HEK293 (cell line): ENCODE data around the gene DBN1.

ENCODE experiments used
- CTCF ChIA-PET: fragments of 350-600 bp; formaldehyde crosslinking; extraction: SDS; loops from one replicate; lab custom pipeline; 2021; ENCODE audit warnings: antibody characterized with exemption; lab: Yijun Ruan, JAX
- POLR2A ChIA-PET: fragments of 300-600 bp; formaldehyde crosslinking; extraction: SDS; loops from one replicate; lab custom pipeline; 2020; ENCODE audit warnings: antibody characterized with exemption, inconsistent platforms; lab: Yijun Ruan, JAX
- H3K27ac ChIP-seq: fragments of 200-500 bp; sonication (Bioruptor generic); 2 replicates; pipeline ENCODE4 v1.5.1; 2014; ENCODE audit warnings: low read depth, low read length, control low read depth, inconsistent platforms; ENCODE audit errors: extremely low read depth
- H3K36me3 ChIP-seq, 2 experiments: fragments of 200-500 bp in 1 of 2; sonication (Bioruptor generic) in 1 of 2; 1 replicate in 1 of 2; 2 replicates in 1 of 2; pipeline ENCODE4 v1.5.1; 2014 to 2017; ENCODE audit warnings: inconsistent platforms in 2 of 2, low read length in 2 of 2; ENCODE audit not compliant: control insufficient read depth in 2 of 2, insufficient read depth in 1 of 2
- H3K4me1 ChIP-seq: fragments of 200-500 bp; sonication (Bioruptor generic); 2 replicates; pipeline ENCODE4 v1.5.1; 2014; ENCODE audit warnings: mild to moderate bottlenecking, low read length, inconsistent platforms; ENCODE audit not compliant: control insufficient read depth, insufficient read depth
- H3K4me3 ChIP-seq: 2 replicates; pipeline ENCODE4 v1.5.1; 2011; ENCODE audit warnings: low read depth, mild to moderate bottlenecking, control low read depth, low read length, moderate library complexity
- H3K9me3 ChIP-seq: fragments of 200-500 bp; sonication (Bioruptor generic); 2 replicates; pipeline ENCODE4 v1.5.1; 2014; ENCODE audit warnings: low read depth, low read length, inconsistent platforms; ENCODE audit not compliant: control insufficient read depth, insufficient read depth
- BCL11B ChIP-seq: fragments of 450-650 bp; formaldehyde crosslinking; IDR thresholded peaks from 2 replicates; pipeline ENCODE4 v1.5.1; 2016; ENCODE audit warnings: low read depth, missing biosample characterization, missing genetic modification characterization
- EGR2 ChIP-seq: fragments of 450-650 bp; formaldehyde crosslinking; IDR thresholded peaks from 2 replicates; pipeline ENCODE4 v1.5.1; 2016; ENCODE audit warnings: low read depth, missing biosample characterization, missing genetic modification characterization
- HOXA7 ChIP-seq: sonication (generic); formaldehyde crosslinking; IDR thresholded peaks from 2 replicates; pipeline ENCODE4 v1.8.1; 2022; ENCODE audit warnings: missing genetic modification reagents, borderline replicate concordance
- HOXC10 ChIP-seq: sonication (generic); formaldehyde crosslinking; IDR thresholded peaks from 2 replicates; pipeline ENCODE4 v1.8.1; 2023; ENCODE audit warnings: mild to moderate bottlenecking, missing genetic modification reagents
- MEIS1 ChIP-seq: sonication (generic); formaldehyde crosslinking; IDR thresholded peaks from 2 replicates; pipeline ENCODE4 v1.8.1; 2022; ENCODE audit warnings: missing genetic modification reagents, mild to moderate bottlenecking, borderline replicate concordance
- RBAK ChIP-seq: fragments of 450-650 bp; formaldehyde crosslinking; IDR thresholded peaks from 2 replicates; pipeline ENCODE4 v1.5.1; 2016; ENCODE audit warnings: missing biosample characterization, missing genetic modification characterization
- SP3 ChIP-seq: fragments of 450-650 bp; formaldehyde crosslinking; IDR thresholded peaks from 2 replicates; pipeline ENCODE4 v1.5.1; 2016; ENCODE audit warnings: missing biosample characterization, missing genetic modification characterization
- YY1 ChIP-seq: fragments of 450-650 bp; formaldehyde crosslinking; IDR thresholded peaks from 2 replicates; pipeline ENCODE4 v1.5.1; 2018; ENCODE audit warnings: missing biosample characterization, missing genetic modification characterization
- ZBTB20 ChIP-seq: fragments of 450-650 bp; formaldehyde crosslinking; IDR thresholded peaks from 2 replicates; pipeline ENCODE4 v1.5.1; 2016; ENCODE audit warnings: missing biosample characterization, missing genetic modification characterization
- ZBTB7A ChIP-seq: fragments of 450-650 bp; formaldehyde crosslinking; IDR thresholded peaks from 2 replicates; pipeline ENCODE4 v1.5.1; 2016; ENCODE audit warnings: low read depth, missing biosample characterization, missing genetic modification characterization
- ZFP37 ChIP-seq: fragments of 450-650 bp; formaldehyde crosslinking; IDR thresholded peaks from 2 replicates; pipeline ENCODE4 v1.5.1; 2016; ENCODE audit warnings: missing biosample characterization, missing genetic modification characterization
- ZNF121 ChIP-seq: fragments of 450-650 bp; formaldehyde crosslinking; IDR thresholded peaks from 2 replicates; pipeline ENCODE4 v1.5.1; 2016; ENCODE audit warnings: missing biosample characterization, missing genetic modification characterization
- ZNF184 ChIP-seq: fragments of 450-650 bp; IDR thresholded peaks from 2 replicates; pipeline ENCODE4 v1.5.1; 2018; ENCODE audit warnings: missing biosample characterization, mild to moderate bottlenecking, missing genetic modification characterization
- ZNF266 ChIP-seq: fragments of 450-650 bp; formaldehyde crosslinking; IDR thresholded peaks from 2 replicates; pipeline ENCODE4 v1.5.1; 2016; ENCODE audit warnings: missing biosample characterization, missing genetic modification characterization, low read depth
- ZNF433 ChIP-seq: fragments of 450-650 bp; formaldehyde crosslinking; IDR thresholded peaks from 2 replicates; pipeline ENCODE4 v1.5.1; 2016; ENCODE audit warnings: missing biosample characterization, missing genetic modification characterization, low read depth
- ZNF529 ChIP-seq: fragments of 450-650 bp; formaldehyde crosslinking; IDR thresholded peaks from 2 replicates; pipeline ENCODE4 v1.5.1; 2017; ENCODE audit warnings: missing genetic modification characterization, missing biosample characterization; ENCODE audit not compliant: insufficient replicate concordance
- ZNF549 ChIP-seq: fragments of 450-650 bp; IDR thresholded peaks from 2 replicates; pipeline ENCODE4 v1.5.1; 2018; ENCODE audit warnings: missing biosample characterization, missing genetic modification characterization, mild to moderate bottlenecking, inconsistent platforms, moderate library complexity
- ZNF561 ChIP-seq: fragments of 450-650 bp; IDR thresholded peaks from 2 replicates; pipeline ENCODE4 v1.5.1; 2018; ENCODE audit warnings: missing biosample characterization, missing genetic modification characterization, borderline replicate concordance
- ZNF658 ChIP-seq: fragments of 450-650 bp; formaldehyde crosslinking; IDR thresholded peaks from 2 replicates; pipeline ENCODE4; 2016; ENCODE audit warnings: missing biosample characterization, missing genetic modification characterization
- ZNF768 ChIP-seq: fragments of 450-650 bp; formaldehyde crosslinking; IDR thresholded peaks from 2 replicates; pipeline ENCODE4 v1.5.1; 2018; ENCODE audit warnings: missing biosample characterization, mild to moderate bottlenecking, missing genetic modification characterization
- ZNF791 ChIP-seq: fragments of 450-650 bp; formaldehyde crosslinking; IDR thresholded peaks from 2 replicates; pipeline ENCODE4 v1.5.1; 2016; ENCODE audit warnings: missing biosample characterization, missing genetic modification characterization
- ZSCAN23 ChIP-seq: fragments of 450-650 bp; formaldehyde crosslinking; IDR thresholded peaks from 2 replicates; pipeline ENCODE4 v1.5.1; 2016; ENCODE audit warnings: missing biosample characterization, missing genetic modification characterization
- TF ChIP-seq, protein P1 (sequence below): fragments of 450-650 bp; formaldehyde crosslinking; IDR thresholded peaks from 2 replicates; pipeline ENCODE4 v1.5.1; 2016; ENCODE audit warnings: missing biosample characterization, missing genetic modification characterization
- TF ChIP-seq, protein P2 (sequence below): fragments of 450-650 bp; formaldehyde crosslinking; IDR thresholded peaks from 2 replicates; pipeline ENCODE4 v1.5.1; 2016; ENCODE audit warnings: missing biosample characterization, missing genetic modification characterization
- TF ChIP-seq, protein P3 (sequence below): fragments of 450-650 bp; formaldehyde crosslinking; IDR thresholded peaks from 2 replicates; pipeline ENCODE4; 2016; ENCODE audit warnings: missing biosample characterization, missing genetic modification characterization
- TF ChIP-seq, protein P4 (sequence below): fragments of 450-650 bp; formaldehyde crosslinking; IDR thresholded peaks from 2 replicates; pipeline ENCODE4 v1.5.1; 2017; ENCODE audit warnings: missing biosample characterization, missing genetic modification characterization

The DBN1 gene

DNA sequence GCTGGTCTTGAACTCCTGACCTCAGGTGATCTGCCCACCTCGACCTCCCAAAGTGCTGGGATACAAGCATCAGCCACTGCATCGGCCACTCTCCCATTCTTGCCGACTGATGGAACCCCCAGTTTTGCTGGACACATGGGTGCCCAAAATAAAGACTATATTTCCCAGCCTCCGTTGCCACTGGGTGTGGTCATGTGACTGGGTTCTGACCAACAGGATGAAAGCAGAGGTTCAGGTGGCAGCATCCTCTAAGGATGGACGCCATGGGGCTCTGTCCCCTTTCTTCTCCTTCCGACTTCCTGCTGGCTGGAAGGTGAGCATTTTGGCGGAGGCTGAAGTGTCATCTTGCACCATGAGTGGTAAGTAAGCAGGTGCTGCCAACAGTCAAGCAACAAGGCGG, 13.7 kb upstream of the DBN1 start:
- H3K9me3 ChIP-seq: no peaks in the 10 kb centered on the region
- TF ChIP-seq HOXA7: no peak
- TF ChIP-seq ZNF549: no peak
- TF ChIP-seq EGR2 (tag by site-specific recombination): no peak
- TF ChIP-seq, protein P1, sequence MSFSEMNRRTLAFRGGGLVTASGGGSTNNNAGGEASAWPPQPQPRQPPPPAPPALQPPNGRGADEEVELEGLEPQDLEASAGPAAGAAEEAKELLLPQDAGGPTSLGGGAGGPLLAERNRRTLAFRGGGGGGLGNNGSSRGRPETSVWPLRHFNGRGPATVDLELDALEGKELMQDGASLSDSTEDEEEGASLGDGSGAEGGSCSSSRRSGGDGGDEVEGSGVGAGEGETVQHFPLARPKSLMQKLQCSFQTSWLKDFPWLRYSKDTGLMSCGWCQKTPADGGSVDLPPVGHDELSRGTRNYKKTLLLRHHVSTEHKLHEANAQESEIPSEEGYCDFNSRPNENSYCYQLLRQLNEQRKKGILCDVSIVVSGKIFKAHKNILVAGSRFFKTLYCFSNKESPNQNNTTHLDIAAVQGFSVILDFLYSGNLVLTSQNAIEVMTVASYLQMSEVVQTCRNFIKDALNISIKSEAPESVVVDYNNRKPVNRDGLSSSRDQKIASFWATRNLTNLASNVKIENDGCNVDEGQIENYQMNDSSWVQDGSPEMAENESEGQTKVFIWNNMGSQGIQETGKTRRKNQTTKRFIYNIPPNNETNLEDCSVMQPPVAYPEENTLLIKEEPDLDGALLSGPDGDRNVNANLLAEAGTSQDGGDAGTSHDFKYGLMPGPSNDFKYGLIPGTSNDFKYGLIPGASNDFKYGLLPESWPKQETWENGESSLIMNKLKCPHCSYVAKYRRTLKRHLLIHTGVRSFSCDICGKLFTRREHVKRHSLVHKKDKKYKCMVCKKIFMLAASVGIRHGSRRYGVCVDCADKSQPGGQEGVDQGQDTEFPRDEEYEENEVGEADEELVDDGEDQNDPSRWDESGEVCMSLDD (tag by site-specific recombination): no peak
- TF ChIP-seq YY1: no peak
- TF ChIP-seq, protein P2, sequence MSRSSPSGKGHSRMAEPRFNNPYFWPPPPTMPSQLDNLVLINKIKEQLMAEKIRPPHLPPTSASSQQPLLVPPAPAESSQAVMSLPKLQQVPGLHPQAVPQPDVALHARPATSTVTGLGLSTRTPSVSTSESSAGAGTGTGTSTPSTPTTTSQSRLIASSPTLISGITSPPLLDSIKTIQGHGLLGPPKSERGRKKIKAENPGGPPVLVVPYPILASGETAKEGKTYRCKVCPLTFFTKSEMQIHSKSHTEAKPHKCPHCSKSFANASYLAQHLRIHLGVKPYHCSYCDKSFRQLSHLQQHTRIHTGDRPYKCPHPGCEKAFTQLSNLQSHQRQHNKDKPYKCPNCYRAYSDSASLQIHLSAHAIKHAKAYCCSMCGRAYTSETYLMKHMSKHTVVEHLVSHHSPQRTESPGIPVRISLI (tag by site-specific recombination): no peak
- TF ChIP-seq, protein P3, sequence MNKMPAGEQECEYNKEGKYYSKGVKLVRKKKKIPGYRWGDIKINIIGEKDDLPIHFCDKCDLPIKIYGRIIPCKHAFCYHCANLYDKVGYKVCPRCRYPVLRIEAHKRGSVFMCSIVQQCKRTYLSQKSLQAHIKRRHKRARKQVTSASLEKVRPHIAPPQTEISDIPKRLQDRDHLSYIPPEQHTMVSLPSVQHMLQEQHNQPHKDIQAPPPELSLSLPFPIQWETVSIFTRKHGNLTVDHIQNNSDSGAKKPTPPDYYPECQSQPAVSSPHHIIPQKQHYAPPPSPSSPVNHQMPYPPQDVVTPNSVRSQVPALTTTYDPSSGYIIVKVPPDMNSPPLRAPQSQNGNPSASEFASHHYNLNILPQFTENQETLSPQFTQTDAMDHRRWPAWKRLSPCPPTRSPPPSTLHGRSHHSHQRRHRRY (tag by site-specific recombination): no peak
- TF ChIP-seq ZNF768 (tag by site-specific recombination): no peak
- TF ChIP-seq ZNF184: no peak
- no peak for TF ChIP-seq ZNF433
- no peak for TF ChIP-seq ZNF529 (tag by site-specific recombination)
- no peaks in the 10 kb centered on the region for H3K4me1 ChIP-seq
- POLR2A ChIA-PET: interaction anchor here (1.1 to 1.3 kb wide), 2 partner anchors 10 to 15 kb away, joined by 4 to 5 read pairs; partner anchors contain the start of gene PDLIM7
- peaks cover 16 to 74% of the 10 kb centered on the region in 2 experiments; a peak in 2 of 3 replicates for H3K36me3 ChIP-seq
- CTCF ChIA-PET: interaction anchor here (1.3 kb wide), 2 partner anchors 8 to 11 kb away, joined by 3 to 5 read pairs; no protein-coding TSS in a partner anchor
- H3K27ac ChIP-seq: no peak overlapping the region
- H3K4me3 ChIP-seq: no peak overlapping the region

DNA sequence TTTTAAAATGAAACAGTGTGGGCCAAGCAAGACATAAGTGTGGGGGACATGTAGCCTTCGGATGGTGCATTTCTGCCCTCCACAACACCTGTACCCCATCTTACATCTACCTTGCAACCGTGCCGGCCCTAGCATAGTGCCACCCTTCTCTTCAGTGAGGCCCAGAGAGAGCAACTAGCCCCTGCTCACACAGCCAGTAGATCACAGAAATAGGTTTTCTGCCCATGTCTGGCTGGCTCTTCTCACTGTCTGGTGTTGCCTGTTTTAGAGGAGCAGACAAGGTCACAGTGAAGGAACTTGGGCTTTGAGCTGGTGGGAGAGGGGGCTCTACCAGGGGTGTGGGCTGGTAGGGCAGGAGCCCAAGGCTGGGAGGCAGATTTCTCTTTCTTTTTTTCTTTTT, 12.8 kb upstream of the DBN1 start:
- H3K9me3 ChIP-seq: no peaks in the 10 kb centered on the region
- no peaks in the 10 kb centered on the region for H3K4me1 ChIP-seq
- ChIA-PET CTCF (interaction anchor here (1.1 to 1.3 kb wide), 4 partner anchors 7 to 15 kb away, joined by 3 to 5 read pairs (median 4); no protein-coding TSS in a partner anchor), POLR2A (interaction anchor here (1.1 to 2.3 kb wide), 5 partner anchors 9 to 14 kb away, joined by 4 to 10 read pairs (median 5); partner anchors contain the start of gene PDLIM7)
- no peak for TF ChIP-seq HOXC10 (CRISPR knock-in tag)
- TF ChIP-seq MEIS1 (CRISPR knock-in tag): no peak
- TF ChIP-seq, protein P4, sequence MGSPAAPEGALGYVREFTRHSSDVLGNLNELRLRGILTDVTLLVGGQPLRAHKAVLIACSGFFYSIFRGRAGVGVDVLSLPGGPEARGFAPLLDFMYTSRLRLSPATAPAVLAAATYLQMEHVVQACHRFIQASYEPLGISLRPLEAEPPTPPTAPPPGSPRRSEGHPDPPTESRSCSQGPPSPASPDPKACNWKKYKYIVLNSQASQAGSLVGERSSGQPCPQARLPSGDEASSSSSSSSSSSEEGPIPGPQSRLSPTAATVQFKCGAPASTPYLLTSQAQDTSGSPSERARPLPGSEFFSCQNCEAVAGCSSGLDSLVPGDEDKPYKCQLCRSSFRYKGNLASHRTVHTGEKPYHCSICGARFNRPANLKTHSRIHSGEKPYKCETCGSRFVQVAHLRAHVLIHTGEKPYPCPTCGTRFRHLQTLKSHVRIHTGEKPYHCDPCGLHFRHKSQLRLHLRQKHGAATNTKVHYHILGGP (tag by site-specific recombination): no peak
- no peak for TF ChIP-seq ZNF791 (tag by site-specific recombination)
- TF ChIP-seq ZBTB7A (tag by site-specific recombination): no peak
- no peak for TF ChIP-seq ZBTB20
- TF ChIP-seq ZNF121 (tag by site-specific recombination): no peak
- TF ChIP-seq RBAK (tag by site-specific recombination): no peak
- TF ChIP-seq ZSCAN23: no peak
- TF ChIP-seq ZNF658 (tag by site-specific recombination): no peak
- no peak for TF ChIP-seq ZFP37 (tag by site-specific recombination)
- no peak for TF ChIP-seq BCL11B (tag by site-specific recombination)
- TF ChIP-seq SP3 (tag by site-specific recombination): no peak
- TF ChIP-seq ZNF561: no peak
- TF ChIP-seq ZNF266 (tag by site-specific recombination): no peak
- no peak overlapping the region for H3K27ac ChIP-seq
- H3K36me3 ChIP-seq: peaks cover 16 to 76% of the 10 kb centered on the region in 2 experiments; a peak in 2 of 3 replicates
- no peak overlapping the region for H3K4me3 ChIP-seq
